Kidney epithelial cell (primary cell): ENCODE data around the gene AKR1B1. TPM values are rescaled to one million over a fixed set of nuclear protein-coding genes. Genes with fewer than 3 reads are reported as not detected.

ENCODE experiments used
- DNase-seq: peaks from one replicate; pipeline ENCODE4 v3.0.0-alpha.2; 2010; ENCODE audit warnings: low read depth
- H3K27me3 ChIP-seq: 2 replicates; pipeline ENCODE4 v1.6.0; 2011; ENCODE audit warnings: low read length; ENCODE audit not compliant: control insufficient read depth, insufficient read depth
- H3K36me3 ChIP-seq: 2 replicates; pipeline ENCODE4 v1.5.1; 2011; ENCODE audit warnings: low read length; ENCODE audit not compliant: control insufficient read depth, insufficient read depth
- H3K4me3 ChIP-seq: 2 replicates; pipeline ENCODE4 v1.5.1; 2011; ENCODE audit warnings: low read depth, mild to moderate bottlenecking, control low read depth, low read length
- CTCF ChIP-seq: IDR thresholded peaks from 2 replicates; pipeline ENCODE4 v1.5.1; 2011; ENCODE audit warnings: mild to moderate bottlenecking, moderate library complexity, low read length, control low read depth, inconsistent platforms; ENCODE audit not compliant: insufficient read depth, poor library complexity, severe bottlenecking
- total RNA-seq: library from RNA; depleted of rRNA; stranded (reverse); fragments of >200 nt; gene quantifications from 2 replicates; pipeline ENCODE4 v1.2.3, GENCODE V29; 2015

The AKR1B1 gene
- total RNA-seq, 1 donor from 2014 or later: 80.0 TPM

GRCh38 chr7:134476044-134476443 is 17.1 kb upstream of the AKR1B1 start:
- H3K4me3 ChIP-seq: no peak overlapping the region
- H3K27me3 ChIP-seq: no peaks in the 10 kb centered on the region
- no peaks in the 10 kb centered on the region for H3K36me3 ChIP-seq
- DNase-seq: no peak
- no peak for TF ChIP-seq CTCF

- Histone ChIP-seq H3K4me3 (no peak overlapping the region), H3K27me3 (no peaks in the 10 kb centered on the region), H3K36me3 (no peaks in the 10 kb centered on the region)
- DNase-seq: no peak
- TF ChIP-seq CTCF: no peak
Observed at GRCh38 chr7:134474828-134475227, 15.9 kb upstream of the AKR1B1 start.

- TF ChIP-seq CTCF: no peak
- Histone ChIP-seq H3K27me3 (no peaks in the 10 kb centered on the region), H3K4me3 (no peak overlapping the region), H3K36me3 (no peaks in the 10 kb centered on the region)
- no peak for DNase-seq
Observed at GRCh38 chr7:134473861-134474291, 15.0 kb upstream of the AKR1B1 start.

- Histone ChIP-seq H3K36me3 (no peaks in the 10 kb centered on the region), H3K4me3 (no peak overlapping the region), H3K27me3 (no peaks in the 10 kb centered on the region)
- no peak for DNase-seq
- TF ChIP-seq CTCF: no peak
Observed at GRCh38 chr7:134472572-134473244, 13.8 kb upstream of the AKR1B1 start.

GRCh38 chr7:134470864-134471263 is 12.0 kb upstream of the AKR1B1 start:
- TF ChIP-seq CTCF: no peak
- Histone ChIP-seq H3K27me3 (no peaks in the 10 kb centered on the region), H3K36me3 (no peaks in the 10 kb centered on the region), H3K4me3 (no peak overlapping the region)
- peak; percentile 66 for DNase-seq

GRCh38 chr7:134469622-134470021 is 10.7 kb upstream of the AKR1B1 start:
- no peak for TF ChIP-seq CTCF
- Histone ChIP-seq H3K4me3 (no peak overlapping the region), H3K27me3 (no peaks in the 10 kb centered on the region), H3K36me3 (no peaks in the 10 kb centered on the region)
- no peak for DNase-seq
